ENCODE measurements around the gene TGFBR3.

TGFBR3 gene

DNA sequence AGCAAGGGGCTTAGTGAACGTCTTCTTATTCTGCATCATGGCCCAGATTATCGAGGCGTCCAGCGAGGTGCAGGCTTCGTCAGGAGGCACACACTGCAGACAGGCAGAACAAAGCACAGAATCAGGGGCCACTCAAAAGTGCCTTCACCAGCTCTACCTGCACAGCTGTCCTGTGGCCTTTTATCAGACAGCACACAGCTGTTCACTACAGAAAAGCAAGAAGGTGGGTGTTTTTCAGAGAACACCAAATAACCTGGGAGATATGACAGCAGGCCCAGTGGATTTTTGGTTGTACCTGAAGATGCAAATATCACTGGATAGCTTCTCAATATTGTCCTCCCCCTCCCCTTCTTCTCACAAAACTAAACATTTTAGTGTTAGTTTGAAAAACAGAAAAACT lies 177.3 kb downstream of the TGFBR3 start:
- DNase-seq (ENCODE audit: low spot score): no peak

DNA sequence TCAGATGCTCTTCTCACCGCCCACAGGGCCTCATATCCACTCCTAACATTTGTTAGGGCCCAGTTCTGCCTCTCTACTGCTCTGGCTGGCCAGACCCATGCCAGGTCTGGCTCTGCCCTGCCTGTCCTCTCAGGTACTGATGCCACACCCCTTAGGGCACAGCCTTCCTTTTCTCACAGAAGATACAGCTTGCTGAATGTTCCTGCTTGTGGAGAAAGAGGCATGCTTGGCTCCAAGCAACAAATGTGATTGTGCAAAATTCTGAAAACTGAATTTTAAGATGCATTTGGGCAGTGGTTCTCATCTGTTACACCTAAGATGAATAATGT lies 178.1 kb downstream of the TGFBR3 start:
- no peak for DNase-seq (ENCODE audit: low spot score)

GRCh38 chr1:91707114-91707889 lies 178.6 kb downstream of the TGFBR3 start:
- no peak for DNase-seq (ENCODE audit: low spot score)

DNA sequence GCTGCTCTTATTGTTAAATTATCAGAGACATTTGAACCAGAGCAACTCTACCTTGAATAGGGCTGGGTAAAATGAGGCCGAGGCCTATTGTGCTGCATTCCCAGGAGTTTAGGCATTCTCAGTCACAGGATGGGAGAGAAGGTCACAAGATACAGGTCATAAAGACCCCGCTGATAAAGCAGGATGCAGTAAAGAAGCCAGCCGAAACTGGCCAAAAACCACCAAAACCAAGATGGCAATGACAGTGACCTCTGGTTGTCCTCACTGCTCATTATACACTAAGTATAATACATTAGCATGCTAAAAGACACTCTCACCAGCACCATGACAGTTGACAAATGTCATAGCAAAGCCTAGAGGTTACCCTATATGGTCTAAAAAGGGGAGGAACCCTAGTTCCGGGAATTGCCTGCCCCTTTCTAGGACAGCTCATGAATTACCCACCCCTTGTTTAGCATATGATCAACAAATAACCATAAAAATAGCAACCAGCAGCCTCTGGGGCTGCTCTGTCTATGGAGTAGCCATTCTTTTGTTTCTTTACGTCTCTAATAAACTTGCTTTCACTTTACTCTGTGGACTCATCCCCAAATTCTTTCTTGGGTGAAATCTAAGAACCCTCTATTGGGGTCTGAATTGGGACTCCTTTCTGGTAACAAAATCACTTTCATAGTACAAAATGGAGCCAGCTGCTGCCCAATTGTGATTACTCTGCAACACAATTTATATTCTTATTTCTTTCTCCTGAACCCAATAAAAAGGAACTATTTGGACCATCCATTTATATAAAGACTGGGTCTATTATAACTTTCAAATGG lies 179.6 kb downstream of the TGFBR3 start:
- DNase-seq (ENCODE audit: low spot score): no peak

GRCh38 chr1:91704746-91705145 lies 181.2 kb downstream of the TGFBR3 start:
- no peak for DNase-seq (ENCODE audit: low spot score)

DNA sequence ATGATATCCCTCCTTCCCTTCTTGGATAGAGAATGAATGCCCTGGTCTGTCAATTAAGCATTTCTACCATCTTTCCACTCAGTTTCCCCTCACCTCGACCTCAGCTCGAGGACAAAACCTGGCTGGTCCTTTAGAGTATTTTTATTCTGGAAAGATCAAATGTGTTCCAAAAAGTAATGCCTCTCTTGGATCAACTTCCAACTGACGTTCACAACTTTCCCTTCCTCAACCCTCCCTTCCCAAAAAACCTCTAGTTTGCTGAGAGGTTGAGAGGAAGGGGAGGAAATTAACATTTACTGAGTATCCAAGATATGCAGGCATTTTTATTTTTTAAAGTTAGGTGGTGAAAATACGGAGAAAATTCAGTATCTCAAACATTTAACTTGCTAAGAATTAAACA lies 182.9 kb downstream of the TGFBR3 start:
- no peak for DNase-seq (ENCODE audit: low spot score)

GRCh38 chr1:91701472-91701869 lies 184.5 kb downstream of the TGFBR3 start:
- DNase-seq (ENCODE audit: low spot score): no peak

GRCh38 chr1:91700771-91701471 lies 185.0 kb downstream of the TGFBR3 start:
- DNase-seq (ENCODE audit: low spot score): no peak

- no peak for DNase-seq (ENCODE audit: low spot score)
Observed at GRCh38 chr1:91700332-91700731, 185.6 kb downstream of the TGFBR3 start.

DNA sequence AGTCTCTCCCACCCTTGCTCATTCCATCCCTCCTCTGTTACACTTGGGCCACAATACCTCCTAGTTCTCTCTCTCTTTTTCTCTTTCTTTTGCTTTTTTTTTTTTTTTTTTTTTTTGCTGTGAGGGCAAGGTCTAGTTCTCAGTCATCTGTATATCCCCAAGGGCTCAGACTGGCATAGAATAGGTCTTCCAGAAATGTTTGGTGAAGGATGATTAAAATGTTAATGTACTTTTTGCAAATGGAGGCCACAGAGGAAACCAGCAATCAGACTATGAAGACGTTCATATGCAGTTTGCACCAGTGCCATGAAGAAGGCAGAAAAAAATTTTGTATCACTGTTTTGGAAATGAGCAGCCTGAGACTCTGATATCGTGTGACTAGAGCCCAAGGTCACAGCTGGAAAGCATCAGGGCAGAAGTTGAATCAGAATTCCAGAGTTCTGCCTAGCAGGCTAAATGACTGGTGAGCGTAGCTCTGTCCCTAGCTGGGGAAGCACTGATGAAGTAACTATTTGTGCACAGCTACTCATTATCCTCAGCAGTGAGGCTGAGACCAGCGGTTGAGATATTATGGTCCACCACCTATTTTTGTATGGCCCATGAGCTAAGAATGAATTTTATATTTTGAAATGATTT lies 186.5 kb downstream of the TGFBR3 start:
- no peak for DNase-seq (ENCODE audit: low spot score)

- no peak for DNase-seq (ENCODE audit: low spot score)
Observed at GRCh38 chr1:91697861-91698260, 188.1 kb downstream of the TGFBR3 start.

- DNase-seq (ENCODE audit: low spot score): no peak
Observed at GRCh38 chr1:91697416-91697815, 188.5 kb downstream of the TGFBR3 start.

GRCh38 chr1:91696321-91696720 lies 189.6 kb downstream of the TGFBR3 start:
- DNase-seq (ENCODE audit: low spot score): no peak

DNA sequence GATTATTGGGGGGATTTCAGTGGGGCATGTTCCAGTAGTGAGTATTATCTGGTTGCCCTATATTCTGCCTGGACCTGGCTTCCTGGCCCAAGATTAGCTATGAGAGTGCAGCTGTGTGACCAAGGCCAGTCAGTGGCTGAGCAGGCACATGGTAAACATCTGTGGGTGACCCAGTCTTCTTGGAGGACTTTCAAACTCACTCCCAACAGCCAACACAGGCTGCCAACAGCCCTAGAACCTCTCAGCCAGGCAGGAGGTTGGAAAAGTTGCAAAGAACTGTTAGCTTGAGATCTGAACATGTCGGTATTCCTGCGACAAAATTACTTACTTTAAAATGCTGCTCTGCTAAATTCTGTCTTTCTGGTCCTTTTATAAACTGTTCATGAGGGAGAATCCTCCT lies 192.4 kb downstream of the TGFBR3 start:
- DNase-seq (ENCODE audit: low spot score): no peak

DNA sequence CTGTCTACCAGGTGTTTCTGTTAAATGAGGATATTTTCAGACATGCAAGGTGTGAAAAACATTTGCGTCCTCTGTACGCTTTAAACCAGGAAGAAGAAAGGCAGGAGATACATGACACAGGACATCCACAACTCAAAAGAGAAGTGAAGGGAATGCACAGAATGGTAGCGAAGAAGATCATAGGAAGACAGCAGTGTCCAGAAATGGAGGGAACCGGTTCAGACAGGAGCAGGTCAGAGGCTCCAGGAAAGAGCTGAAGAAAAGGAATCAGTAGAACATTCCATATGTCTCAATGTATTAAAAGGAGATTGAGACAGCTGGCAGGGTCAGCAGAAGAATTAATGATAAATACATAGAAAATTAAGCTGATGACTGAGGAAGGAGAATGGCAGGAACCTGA lies 194.4 kb downstream of the TGFBR3 start:
- no peak for DNase-seq (ENCODE audit: low spot score)

GRCh38 chr1:91689641-91690481 lies 196.1 kb downstream of the TGFBR3 start:
- no peak for DNase-seq (ENCODE audit: low spot score)

- DNase-seq (ENCODE audit: low spot score): no peak
Observed at GRCh38 chr1:91687452-91687851, 198.5 kb downstream of the TGFBR3 start.

DNA sequence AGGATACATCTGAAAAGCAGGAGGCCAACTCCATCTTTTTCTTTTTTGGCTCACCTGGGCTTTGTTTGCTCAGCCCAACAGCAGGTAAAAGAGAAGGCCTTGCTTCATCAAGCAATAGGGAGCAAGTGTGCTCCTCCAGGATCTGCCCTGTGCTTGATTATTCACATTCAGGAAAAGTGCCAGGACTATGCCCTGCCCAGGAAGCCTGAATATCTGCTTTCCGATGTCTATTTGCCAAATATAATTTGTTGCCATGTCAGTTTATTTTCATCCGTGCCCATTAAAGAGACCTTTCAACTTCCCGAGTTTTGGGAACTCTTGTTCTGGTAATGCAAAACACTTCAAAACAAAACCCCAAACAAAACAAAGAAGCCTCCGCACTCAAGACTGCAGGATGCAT lies 200.0 kb downstream of the TGFBR3 start:
- no peak for DNase-seq (ENCODE audit: low spot score)

DNA sequence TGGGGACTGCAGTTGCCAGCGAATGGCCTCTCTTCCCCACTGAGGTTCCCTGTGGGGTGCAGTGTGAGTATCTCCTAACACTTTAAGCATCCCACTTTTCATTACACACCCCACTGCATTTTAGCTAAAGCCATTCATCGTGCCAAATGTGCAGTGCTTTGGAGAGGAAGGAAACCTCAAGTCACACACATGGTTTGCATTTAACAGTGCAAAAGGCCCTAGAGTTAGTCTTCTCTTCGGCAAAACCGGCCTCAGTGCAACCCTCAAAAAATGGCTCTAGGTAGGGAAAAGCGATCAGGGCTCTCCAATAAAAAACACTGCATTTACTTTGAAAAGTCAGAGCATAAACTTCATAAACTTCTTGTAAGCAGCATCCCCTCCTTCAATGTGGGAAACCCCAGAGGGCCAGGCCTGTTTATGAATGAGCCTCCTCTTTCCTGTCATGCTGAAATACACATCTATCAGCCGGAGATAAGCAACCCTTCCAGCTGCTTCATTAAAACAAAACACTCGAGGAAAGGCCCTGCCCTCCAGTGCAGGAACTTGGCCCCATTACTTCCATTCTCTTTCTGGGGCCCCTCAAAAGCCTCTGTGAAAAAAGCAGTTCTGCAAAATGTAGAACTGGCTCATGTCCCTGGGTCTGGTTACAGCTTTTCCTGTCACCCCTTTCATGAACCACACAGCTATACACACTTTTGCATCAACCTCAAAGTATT lies 201.3 kb downstream of the TGFBR3 start:
- DNase-seq (ENCODE audit: low spot score): no peak

GRCh38 chr1:91683598-91683951 lies 202.4 kb downstream of the TGFBR3 start:
- no peak for DNase-seq (ENCODE audit: low spot score)
